Islet of Langerhans (tissue), 1 donor: ENCODE data around the gene LDB1.

ENCODE experiments used
- FAIRE-seq: peaks from one replicate; lab custom pipeline; 2011; peaks lifted over from hg19 to GRCh38; lab: Jason Lieb, UNC

LDB1 gene

GRCh38 chr10:102134416-102134815, 14.2 kb upstream of the LDB1 start:
- no peak for FAIRE-seq

GRCh38 chr10:102133373-102134195, 13.4 kb upstream of the LDB1 start:
- no peak for FAIRE-seq

- FAIRE-seq, result no peak
Measured at GRCh38 chr10:102132563-102133372, 12.6 kb upstream of the LDB1 start, which contains the start of gene PPRC1. Gene PPRC1 (plus strand): TSS chr10:102133040. CDS start chr10:102133069, 29 bp downstream.

GRCh38 chr10:102132193-102132562, 12.0 kb upstream of the LDB1 start:
- FAIRE-seq, result no peak

DNA sequence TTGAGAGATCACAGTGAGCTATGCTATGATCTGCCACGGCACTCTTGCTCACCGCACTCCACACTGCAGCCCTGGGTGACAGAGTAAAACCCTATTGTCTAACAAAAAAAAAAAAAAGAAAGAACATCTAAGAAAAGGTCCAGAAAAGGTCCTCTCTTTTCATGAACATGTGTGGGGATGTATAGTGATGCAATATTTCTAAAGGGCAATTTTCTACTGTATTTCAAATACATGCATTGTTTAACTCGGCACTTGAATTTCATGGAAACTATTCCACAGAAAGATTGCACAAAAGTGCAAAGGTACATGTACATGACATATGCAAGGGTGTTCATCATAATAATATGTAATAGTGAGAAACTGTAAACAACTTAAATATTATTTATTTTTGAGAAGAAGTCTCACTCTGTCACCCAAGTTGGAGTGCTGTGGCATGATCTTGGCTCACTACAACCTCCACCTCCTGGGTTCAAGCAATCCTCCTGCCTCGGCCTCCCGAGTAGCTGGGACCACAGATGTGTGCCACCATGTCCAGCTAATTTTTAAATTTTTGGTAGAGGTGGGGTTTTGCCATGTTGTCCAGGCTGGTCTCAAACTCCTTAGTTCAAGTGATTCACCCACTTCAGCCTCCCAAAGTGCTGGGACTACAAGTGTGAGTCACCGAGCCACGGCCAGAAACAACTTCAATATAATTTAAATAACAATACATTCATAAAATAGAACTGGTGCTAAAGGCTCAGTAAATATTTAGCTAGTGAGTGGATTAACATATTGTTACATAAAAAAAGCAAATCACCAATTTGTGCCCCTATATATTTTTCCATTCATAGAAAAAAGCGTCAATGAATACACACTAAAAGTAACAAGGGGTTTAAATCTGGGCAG, 11.4 kb upstream of the LDB1 start:
- FAIRE-seq, result no peak

- FAIRE-seq, result no peak
Measured at GRCh38 chr10:102123223-102123622, 3.1 kb upstream of the LDB1 start.

GRCh38 chr10:102122450-102122849, 2.3 kb upstream of the LDB1 start:
- FAIRE-seq, result no peak

DNA sequence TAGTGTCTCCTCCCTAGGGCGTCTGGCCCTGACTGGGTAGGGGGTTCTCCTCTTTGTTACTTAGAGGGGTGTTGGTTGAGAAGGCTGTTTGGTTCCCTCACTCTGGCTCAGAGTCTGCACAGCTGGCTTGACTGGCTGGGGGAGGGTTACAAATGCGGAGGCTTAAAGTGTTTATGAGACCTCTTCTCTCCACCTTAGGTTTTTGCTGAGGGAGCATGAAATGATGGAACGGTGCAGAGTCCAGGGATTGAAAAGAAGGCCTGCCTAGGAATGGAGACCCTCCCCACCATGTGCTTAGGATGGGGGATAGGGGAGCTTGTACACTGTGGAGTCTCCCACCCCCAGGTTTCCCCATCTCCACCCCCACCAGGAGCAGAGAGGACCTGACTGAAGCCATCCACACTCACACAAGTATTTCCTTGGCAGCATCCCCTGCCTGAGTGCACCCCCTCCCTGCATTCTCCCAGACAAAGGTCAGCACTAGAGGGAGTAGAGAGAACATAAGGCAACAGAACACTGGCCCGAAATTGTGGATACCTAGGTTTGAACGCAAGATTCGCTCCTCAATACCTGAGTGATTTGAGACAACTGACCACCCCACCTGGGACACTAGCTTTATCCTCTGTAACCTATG, 1.7 kb upstream of the LDB1 start:
- no peak for FAIRE-seq

- no peak for FAIRE-seq
Measured at GRCh38 chr10:102120991-102121738, 997 bp upstream of the LDB1 start.

- no peak for FAIRE-seq
Measured at GRCh38 chr10:102119417-102120141, 589 bp downstream of the LDB1 start.

GRCh38 chr10:102118867-102119266, 1.3 kb downstream of the LDB1 start:
- FAIRE-seq, result no peak

DNA sequence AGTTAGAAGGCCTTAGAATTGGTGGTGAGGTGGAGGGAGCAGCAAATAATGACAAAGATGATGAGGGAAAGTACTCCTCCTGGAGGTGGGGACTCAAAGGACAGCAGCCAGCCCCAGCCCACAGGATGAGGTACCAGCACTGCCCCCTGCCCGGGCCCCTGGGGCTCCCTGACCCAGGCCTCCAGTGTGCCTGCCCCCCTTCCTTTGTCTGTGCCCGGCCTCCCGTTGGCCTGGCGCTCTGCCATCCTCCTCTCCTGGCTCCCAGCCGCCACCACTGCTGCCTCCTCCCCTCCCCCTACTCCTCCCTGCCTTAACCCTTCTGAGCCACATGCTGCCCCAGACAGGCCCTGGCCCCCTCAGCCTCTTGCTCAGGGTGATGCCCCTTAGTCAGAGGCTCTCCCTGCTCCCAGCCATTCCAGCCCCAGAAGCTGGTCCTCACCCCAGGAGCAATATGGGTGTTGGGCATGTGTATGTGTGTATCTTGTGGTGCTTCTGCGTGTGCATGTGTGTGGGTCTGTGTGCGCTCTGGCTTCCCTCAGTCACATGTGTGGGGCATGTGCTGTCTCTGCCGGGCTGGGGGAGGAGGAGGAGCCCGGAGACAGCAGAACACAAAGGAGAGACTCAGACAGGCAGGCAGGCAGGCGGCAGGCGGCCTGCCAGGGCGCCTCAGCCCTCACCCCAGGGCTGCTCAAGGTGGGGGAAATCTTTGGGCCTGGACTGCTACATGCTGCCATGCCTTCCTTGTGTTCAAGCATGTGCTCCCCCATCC, 2.6 kb downstream of the LDB1 start:
- no peak for FAIRE-seq

DNA sequence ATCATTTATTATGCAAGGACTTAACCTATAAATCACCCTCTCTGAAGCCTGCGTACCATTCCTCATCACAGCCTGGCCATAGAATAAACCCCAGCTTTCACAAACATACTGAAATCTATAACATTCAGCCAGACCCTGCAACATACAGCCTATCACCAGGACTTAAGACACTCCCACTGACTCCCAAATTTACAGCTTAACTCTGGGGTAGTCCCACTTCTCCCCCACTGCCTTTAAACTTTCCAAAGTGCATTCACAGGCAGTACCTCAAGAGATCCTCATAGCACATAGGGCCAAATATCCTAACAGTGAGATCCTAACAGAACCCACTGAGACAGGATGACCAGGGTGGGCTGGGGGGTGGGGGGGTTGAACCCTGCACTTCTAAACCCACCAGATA, 3.5 kb downstream of the LDB1 start:
- FAIRE-seq, result no peak

GRCh38 chr10:102115775-102116174, 4.4 kb downstream of the LDB1 start:
- FAIRE-seq, result no peak

DNA sequence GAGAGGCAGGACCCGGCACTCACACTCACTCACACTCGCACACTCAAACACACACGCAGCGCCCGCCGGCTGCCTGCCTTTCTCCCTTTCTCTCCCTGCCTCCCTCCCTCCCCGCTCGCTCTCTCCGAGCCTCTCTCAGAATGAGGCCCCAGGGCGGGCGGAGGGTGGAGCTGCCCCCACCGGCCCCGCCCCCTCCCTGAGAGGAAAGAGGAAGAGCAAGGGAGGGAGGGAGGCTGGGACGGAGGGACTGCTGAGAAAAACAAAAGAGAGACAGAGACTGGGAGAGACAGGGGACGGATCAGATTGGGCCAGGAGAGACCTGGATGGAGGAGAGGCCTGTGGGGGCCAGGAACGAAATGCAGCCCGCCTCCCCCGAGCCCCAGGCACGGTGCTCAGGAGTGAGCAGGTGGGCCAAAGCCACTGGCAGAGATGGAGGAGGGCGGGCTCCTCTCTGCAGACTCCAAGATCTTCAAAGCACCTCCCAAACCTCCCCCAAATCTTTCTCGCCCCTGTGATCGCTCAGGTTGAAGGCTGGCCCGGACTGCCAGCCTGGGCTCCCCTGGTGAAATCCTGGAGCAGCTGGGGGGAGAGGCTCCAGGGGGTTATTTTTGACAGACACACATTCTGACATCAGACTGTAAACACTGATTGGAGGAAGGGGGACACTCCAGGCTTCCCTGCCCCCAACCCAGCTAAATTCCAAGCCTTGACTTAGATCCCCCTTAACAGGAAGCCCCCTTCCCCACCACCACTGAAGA, 5.1 kb downstream of the LDB1 start:
- FAIRE-seq, result no peak

DNA sequence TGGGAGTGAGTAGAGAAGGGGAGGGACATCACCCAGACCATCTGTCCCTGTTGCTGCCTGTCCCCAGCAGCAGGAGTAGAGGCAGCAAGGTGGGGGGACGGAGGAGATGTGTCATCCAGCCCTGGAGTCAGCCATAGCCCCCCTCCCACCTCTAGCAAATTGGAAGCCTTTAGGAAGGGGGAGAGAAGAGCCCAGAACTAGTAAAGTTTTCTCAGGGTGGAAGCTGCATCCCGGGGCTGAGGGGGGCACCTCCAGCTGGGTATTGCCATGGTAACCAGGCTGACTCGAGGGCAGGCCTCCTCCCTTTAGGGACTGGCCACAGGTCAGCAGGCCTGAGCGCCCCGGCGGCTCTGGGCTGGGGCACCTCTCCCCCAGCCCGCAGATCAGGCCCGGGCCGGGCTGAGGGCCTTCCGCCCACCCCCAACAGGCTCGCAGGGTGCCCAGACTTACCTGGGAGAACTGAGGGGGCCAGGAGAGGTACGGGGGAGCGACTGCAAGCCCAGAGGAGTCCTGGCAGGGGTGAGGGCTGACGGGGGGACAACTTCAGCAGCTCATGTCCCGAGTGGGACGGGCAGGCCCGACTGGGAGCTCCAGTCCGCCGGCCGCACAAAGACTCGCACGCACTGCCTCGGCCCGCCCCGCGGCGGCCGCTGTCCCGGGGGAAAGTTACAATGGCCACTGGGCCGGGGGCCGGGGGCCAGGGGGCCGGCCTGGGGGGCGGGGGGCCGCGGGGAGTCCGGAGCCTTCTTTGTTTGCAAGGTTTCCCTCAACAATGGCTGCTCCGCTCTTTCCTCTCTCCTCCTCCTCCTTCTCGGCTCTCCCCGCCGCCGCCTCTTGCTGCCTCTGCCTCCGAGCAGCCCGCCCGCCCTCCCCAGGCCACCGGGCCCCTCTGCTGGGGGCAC, 6.0 kb downstream of the LDB1 start:
- FAIRE-seq, result no peak

- FAIRE-seq, result no peak
Measured at GRCh38 chr10:102113261-102113955, 6.8 kb downstream of the LDB1 start.
